Cardiac muscle cell (in vitro differentiated cells and primary cell): ENCODE data around the gene PCDHGB6. TPM values are rescaled to one million over a fixed set of nuclear protein-coding genes. Genes with fewer than 3 reads are reported as not detected.
"Not testable (repeated sequence)": the region's sequence is repeated elsewhere in the genome, so short reads cannot be mapped to it uniquely, and the experiment has no call there.

Source experiments
- DNase-seq, 2 donors: peaks; one replicate each; pipeline versions ENCODE4 v3.0.0 to v3.0.0-alpha.2; 2010 to 2017; ENCODE audit warnings: low read depth in 1 of 2, low spot score in 1 of 2
- H3K27ac ChIP-seq: fragments of 200-600 bp; sonication (generic); 2 replicates; pipeline ENCODE4 v1.5.1; 2016
- H3K27me3 ChIP-seq: fragments of 200-600 bp; sonication (generic); 2 replicates; pipeline ENCODE4 v1.6.0; 2016; ENCODE audit warnings: control low read depth
- H3K36me3 ChIP-seq: fragments of 200-600 bp; sonication (generic); 2 replicates; pipeline ENCODE4 v1.5.1; 2016; ENCODE audit warnings: control low read depth
- H3K4me1 ChIP-seq: fragments of 200-600 bp; sonication (generic); 2 replicates; pipeline ENCODE4 v1.8.1; 2017; ENCODE audit warnings: low read depth, mild to moderate bottlenecking, mixed run types
- H3K4me3 ChIP-seq: fragments of 200-600 bp; sonication (generic); 2 replicates; pipeline ENCODE4 v1.5.1; 2016; ENCODE audit warnings: mild to moderate bottlenecking
- H3K9me3 ChIP-seq: fragments of 200-600 bp; sonication (generic); 2 replicates; pipeline ENCODE4 v1.5.1; 2017; ENCODE audit warnings: low read depth, mild to moderate bottlenecking, control low read depth
- CTCF ChIP-seq: IDR thresholded peaks from 2 replicates; pipeline ENCODE4 v1.5.1; 2012; ENCODE audit warnings: low read depth, mild to moderate bottlenecking, low read length
- polyA plus RNA-seq: library from polyadenylated mRNA; unstranded; fragments of >200 nt; fragmentation: Nextera tagmentation; extraction: Ambion mirVana; gene quantifications from 2 replicates; pipeline ENCODE4 v1.2.1, GENCODE V29; 2016
- total RNA-seq: library from RNA; depleted of rRNA; stranded (reverse); fragments of >200 nt; gene quantifications from 2 replicates; pipeline ENCODE4 v1.2.3, GENCODE V29; 2016

PCDHGB6 gene
- total and polyA plus RNA-seq, 2 experiments from 2014 or later = 26.1 to 48.6 TPM

GRCh38 chr5:141387557-141388311 lies 20.1 kb upstream of the PCDHGB6 start, which contains the start of gene PCDHGB4:
Gene PCDHGB4 (plus strand): TSS chr5:141387698. CDS start chr5:141387885, 187 bp downstream.
- H3K4me1 ChIP-seq, H3K36me3 ChIP-seq, H3K27ac ChIP-seq, H3K27me3 ChIP-seq, H3K9me3 ChIP-seq: not testable (repeated sequence)
- peak; percentile 44 to 50 for DNase-seq
- peak within 1 kb of the TSS; percentile 33 for H3K4me3 ChIP-seq
- TF ChIP-seq CTCF = peak; percentile 50

GRCh38 chr5:141388661-141389060 lies 19.2 kb upstream of the PCDHGB6 start:
- Histone ChIP-seq H3K4me3 (no peak overlapping the region), H3K9me3 (peaks cover 7% of the 10 kb centered on the region), H3K4me1 (no peaks in the 10 kb centered on the region), H3K36me3 (no peaks in the 10 kb centered on the region), H3K27me3 (no peaks in the 10 kb centered on the region), H3K27ac (no peak overlapping the region)
- no peak for DNase-seq
- no peak for TF ChIP-seq CTCF

DNA sequence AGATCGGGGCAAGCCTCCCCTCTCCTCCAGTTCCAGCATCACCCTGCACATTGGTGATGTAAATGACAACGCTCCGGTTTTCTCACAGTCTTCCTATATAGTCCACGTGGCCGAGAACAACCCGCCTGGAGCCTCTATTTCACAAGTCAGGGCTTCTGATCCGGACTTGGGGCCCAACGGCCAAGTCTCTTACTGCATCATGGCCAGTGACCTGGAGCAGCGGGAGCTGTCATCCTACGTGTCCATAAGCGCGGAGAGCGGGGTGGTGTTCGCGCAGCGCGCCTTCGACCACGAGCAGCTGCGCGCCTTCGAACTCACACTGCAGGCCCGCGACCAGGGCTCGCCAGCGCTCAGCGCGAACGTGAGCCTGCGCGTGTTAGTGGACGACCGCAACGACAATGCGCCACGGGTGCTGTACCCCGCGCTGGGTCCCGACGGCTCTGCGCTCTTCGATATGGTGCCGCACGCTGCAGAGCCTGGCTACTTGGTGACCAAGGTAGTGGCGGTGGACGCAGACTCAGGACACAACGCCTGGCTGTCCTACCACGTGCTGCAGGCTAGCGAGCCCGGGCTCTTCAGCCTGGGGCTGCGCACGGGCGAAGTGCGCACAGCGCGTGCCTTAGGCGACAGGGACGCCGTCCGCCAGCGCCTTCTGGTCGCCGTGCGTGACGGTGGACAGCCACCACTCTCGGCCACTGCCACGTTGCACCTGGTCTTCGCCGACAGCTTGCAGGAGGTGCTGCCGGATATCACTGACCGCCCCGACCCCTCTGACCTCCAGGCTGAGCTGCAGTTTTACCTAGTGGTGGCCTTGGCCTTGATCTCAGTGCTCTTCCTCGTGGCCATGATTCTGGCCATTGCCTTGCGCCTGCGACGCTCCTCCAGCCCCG lies 18.4 kb upstream of the PCDHGB6 start:
- Histone ChIP-seq H3K4me3 (no peak overlapping the region), H3K27me3 (no peaks in the 10 kb centered on the region), H3K9me3 (peaks cover 7% of the 10 kb centered on the region), H3K36me3 (no peaks in the 10 kb centered on the region), H3K27ac (no peak overlapping the region), H3K4me1 (no peaks in the 10 kb centered on the region)
- no peak for TF ChIP-seq CTCF
- no peak for DNase-seq

DNA sequence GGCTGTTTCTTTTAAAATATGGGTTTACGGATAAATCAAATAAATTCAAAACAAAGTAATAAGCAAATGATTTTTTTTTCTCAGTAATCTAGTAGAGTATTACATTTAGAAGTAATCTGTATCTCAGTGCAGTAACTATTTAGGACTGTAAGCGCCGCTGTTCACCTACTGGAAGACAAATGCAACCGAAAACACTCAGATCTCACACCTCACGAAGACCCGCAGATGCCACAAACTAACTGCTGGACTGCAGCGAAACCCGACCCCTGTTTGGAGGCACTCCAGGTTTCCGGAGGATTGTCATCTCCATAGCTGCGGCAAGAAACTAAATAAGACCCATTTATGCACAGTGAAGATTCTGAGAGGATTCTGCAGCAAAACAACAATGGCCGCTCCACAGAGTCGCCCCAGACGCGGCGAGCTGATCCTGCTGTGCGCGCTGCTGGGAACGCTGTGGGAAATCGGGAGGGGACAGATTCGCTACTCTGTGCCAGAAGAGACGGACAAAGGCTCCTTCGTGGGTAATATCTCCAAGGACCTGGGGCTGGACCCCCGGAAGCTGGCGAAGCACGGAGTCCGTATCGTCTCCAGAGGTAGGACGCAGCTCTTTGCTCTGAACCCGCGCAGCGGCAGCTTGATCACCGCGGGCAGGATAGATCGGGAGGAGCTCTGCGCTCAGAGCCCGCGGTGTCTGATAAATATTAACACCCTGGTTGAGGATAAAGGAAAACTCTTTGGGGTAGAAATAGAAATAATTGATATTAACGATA lies 15.2 kb upstream of the PCDHGB6 start, which contains the start of gene PCDHGA8:
Gene PCDHGA8 (plus strand): TSS at position 205 of the 770 bp plus-strand sequence. CDS start 181 bp downstream, at position 386.
- no peak for TF ChIP-seq CTCF
- Histone ChIP-seq H3K9me3 (peaks cover 7% of the 10 kb centered on the region), H3K4me3 (no peak within 1 kb of the TSS)

DNA sequence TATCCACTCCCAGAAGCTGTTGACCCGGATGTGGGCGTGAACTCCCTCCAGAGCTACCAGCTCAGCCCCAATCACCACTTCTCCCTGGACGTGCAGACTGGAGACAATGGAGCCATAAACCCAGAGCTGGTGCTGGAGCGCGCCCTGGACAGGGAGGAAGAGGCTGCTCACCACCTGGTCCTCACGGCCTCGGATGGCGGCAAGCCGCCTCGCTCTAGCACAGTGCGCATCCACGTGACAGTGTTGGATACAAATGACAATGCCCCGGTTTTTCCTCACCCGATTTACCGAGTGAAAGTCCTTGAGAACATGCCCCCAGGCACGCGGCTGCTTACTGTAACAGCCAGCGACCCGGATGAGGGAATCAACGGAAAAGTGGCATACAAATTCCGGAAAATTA lies 14.6 kb upstream of the PCDHGB6 start:
- TF ChIP-seq CTCF = no peak
- Histone ChIP-seq H3K4me3 (no peak overlapping the region), H3K27ac (no peak overlapping the region), H3K9me3 (peaks cover 7% of the 10 kb centered on the region), H3K4me1 (no peaks in the 10 kb centered on the region), H3K36me3 (no peaks in the 10 kb centered on the region), H3K27me3 (no peaks in the 10 kb centered on the region)
- DNase-seq = no peak

More for the DNA sequence above, 15.2 kb upstream of the PCDHGB6 start, which contains the start of gene PCDHGA8:
- H3K36me3 ChIP-seq = no peaks in the 10 kb centered on the region
- H3K4me1 ChIP-seq = no peaks in the 10 kb centered on the region
- H3K27me3 ChIP-seq = no peaks in the 10 kb centered on the region
- DNase-seq = no peak
- H3K27ac ChIP-seq = no peak within 1 kb of the TSS

GRCh38 chr5:141394401-141395187 lies 13.2 kb upstream of the PCDHGB6 start:
- H3K27me3 ChIP-seq, H3K4me1 ChIP-seq, H3K27ac ChIP-seq, H3K4me3 ChIP-seq, DNase-seq, H3K36me3 ChIP-seq, H3K9me3 ChIP-seq: not testable (repeated sequence)
